Sigmoid colon (tissue), 4 donors: ENCODE measurements around the gene SEPTIN1.

ENCODE experiments used
- POLR2A ChIP-seq, 2 donors: fragments of 450-650 bp; IDR thresholded peaks; one replicate each; pipeline ENCODE4 v1.6.1; 2016; ENCODE audit warnings: antibody characterized with exemption in 2 of 2, mild to moderate bottlenecking in 2 of 2, moderate library complexity in 2 of 2
- POLR2AphosphoS5 ChIP-seq, 4 donors: sonication (generic); formaldehyde crosslinking; IDR thresholded peaks; one replicate each; pipeline ENCODE4 v1.6.1; 2017; ENCODE audit warnings: antibody characterized with exemption in 4 of 4
- TF ChIP-seq, protein P1 (sequence below), 4 experiments: fragments of 450-650 bp in 3 of 4; fragments of 200-600 bp in 1 of 4; IDR thresholded peaks; one replicate each; pipeline ENCODE4 v1.5.1; 2016 to 2019; ENCODE audit warnings: antibody characterized with exemption in 4 of 4, mild to moderate bottlenecking in 3 of 4, moderate library complexity in 2 of 4

DNA sequence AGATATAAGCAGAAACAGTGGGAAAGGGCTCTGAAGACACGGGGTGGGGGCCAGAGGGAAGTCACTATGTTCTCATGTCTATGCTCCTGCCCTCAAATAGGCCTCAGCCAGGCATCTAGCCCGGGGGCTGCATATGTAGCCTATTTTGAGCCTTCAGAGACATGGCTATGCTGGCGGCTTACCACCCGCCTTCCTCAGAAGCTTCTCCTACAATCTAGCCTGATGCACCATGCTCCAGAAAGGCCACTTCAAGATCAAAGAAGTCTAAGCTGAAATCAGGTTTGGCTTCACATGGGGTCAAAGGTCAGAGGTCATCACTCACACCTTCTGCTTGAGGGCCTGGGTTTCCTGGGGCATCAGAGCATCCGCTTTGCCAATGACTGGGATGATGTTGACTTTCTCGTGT is 1.6 kb downstream of the SEPTIN1 start:
- no peak for TF ChIP-seq POLR2AphosphoS5 (IDR thresholded peaks at IDR 0.05)
- TF ChIP-seq, protein P1, sequence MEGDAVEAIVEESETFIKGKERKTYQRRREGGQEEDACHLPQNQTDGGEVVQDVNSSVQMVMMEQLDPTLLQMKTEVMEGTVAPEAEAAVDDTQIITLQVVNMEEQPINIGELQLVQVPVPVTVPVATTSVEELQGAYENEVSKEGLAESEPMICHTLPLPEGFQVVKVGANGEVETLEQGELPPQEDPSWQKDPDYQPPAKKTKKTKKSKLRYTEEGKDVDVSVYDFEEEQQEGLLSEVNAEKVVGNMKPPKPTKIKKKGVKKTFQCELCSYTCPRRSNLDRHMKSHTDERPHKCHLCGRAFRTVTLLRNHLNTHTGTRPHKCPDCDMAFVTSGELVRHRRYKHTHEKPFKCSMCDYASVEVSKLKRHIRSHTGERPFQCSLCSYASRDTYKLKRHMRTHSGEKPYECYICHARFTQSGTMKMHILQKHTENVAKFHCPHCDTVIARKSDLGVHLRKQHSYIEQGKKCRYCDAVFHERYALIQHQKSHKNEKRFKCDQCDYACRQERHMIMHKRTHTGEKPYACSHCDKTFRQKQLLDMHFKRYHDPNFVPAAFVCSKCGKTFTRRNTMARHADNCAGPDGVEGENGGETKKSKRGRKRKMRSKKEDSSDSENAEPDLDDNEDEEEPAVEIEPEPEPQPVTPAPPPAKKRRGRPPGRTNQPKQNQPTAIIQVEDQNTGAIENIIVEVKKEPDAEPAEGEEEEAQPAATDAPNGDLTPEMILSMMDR (IDR thresholded peaks at IDR 0.05) = no peak
- no peak for TF ChIP-seq POLR2A (IDR thresholded peaks at IDR 0.05)
